ENCODE results near the gene ASMTL. TPM values are rescaled to one million over a fixed set of nuclear protein-coding genes. Genes with fewer than 3 reads are reported as not detected.

Gene ASMTL
- total RNA-seq, 1 experiment from 2014 or later, result 42.7 TPM

DNA sequence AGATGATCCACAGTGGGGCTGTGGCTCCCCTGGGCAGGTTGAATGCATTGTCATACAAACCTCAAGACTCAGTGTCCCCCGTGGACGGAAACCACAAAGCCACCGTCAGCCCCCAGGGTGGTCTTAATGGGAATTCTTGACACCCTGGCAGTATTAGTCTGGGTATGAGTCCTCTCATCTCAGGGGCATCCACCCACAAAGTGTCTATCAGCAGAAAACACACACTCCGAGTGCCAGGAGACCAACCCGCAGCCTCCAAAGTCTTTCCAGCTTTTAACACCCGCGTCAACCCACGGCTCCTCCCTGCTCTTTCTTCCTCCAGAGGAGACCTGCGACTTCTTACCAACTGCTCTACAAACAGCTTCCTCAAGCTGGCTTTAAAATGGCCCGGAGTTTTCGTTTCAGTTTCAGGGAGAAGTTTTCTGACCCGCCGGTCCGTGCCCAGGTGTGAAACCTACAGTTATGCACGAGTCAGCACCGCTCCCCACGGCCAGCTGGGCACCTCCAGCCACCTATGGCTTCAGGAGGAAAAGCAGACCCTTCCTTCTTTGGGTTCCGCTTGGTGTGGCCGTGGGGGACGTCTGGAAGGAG lies 14.4 kb upstream of the ASMTL start:
- POLR2A ChIA-PET (ENCODE audit: unreplicated experiment), result no interaction called here
- Histone ChIP-seq H2AFZ (no peak overlapping the region), H3K4me2 (no peak overlapping the region), H3K27ac (no peak overlapping the region), H3K79me2 (ENCODE audit: low read depth) (no peaks in the 10 kb centered on the region), H4K20me1 (ENCODE audit: insufficient read depth) (no peaks in the 10 kb centered on the region), H3K27me3 (ENCODE audit: insufficient read depth, low read depth) (peaks cover 57% of the 10 kb centered on the region), H3K4me3 (no peak overlapping the region), H3K4me1 (replicated peaks; ENCODE audit: insufficient read depth) (peaks cover 8% of the 10 kb centered on the region; the same call in 1 of the 2 replicates), H3K9me3 (ENCODE audit: insufficient read depth, low read depth) (no peaks in the 10 kb centered on the region), H3K9me2 (ENCODE audit: insufficient read depth) (no peaks in the 10 kb centered on the region), H3K36me3 (ENCODE audit: low read depth) (no peaks in the 10 kb centered on the region), H3F3A (ENCODE audit: insufficient read depth, low read depth) (peaks cover 9% of the 10 kb centered on the region; the same call in 1 of the 2 replicates)
- DNase-seq, result no peak
- intact Hi-C loops (cut with micrococcal nuclease; ENCODE audit: unreplicated experiment), result no loop called here
- TF ChIP-seq, protein P1, sequence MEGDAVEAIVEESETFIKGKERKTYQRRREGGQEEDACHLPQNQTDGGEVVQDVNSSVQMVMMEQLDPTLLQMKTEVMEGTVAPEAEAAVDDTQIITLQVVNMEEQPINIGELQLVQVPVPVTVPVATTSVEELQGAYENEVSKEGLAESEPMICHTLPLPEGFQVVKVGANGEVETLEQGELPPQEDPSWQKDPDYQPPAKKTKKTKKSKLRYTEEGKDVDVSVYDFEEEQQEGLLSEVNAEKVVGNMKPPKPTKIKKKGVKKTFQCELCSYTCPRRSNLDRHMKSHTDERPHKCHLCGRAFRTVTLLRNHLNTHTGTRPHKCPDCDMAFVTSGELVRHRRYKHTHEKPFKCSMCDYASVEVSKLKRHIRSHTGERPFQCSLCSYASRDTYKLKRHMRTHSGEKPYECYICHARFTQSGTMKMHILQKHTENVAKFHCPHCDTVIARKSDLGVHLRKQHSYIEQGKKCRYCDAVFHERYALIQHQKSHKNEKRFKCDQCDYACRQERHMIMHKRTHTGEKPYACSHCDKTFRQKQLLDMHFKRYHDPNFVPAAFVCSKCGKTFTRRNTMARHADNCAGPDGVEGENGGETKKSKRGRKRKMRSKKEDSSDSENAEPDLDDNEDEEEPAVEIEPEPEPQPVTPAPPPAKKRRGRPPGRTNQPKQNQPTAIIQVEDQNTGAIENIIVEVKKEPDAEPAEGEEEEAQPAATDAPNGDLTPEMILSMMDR (conservative IDR thresholded peaks at IDR 0.05), result no peak
- TF ChIP-seq EZH2 (IDR thresholded peaks at IDR 0.05; ENCODE audit: low read depth), result no peak
- CTCF ChIA-PET, result no interaction called here
- no TSS peak for BruUV-seq (replicated peaks)

DNA sequence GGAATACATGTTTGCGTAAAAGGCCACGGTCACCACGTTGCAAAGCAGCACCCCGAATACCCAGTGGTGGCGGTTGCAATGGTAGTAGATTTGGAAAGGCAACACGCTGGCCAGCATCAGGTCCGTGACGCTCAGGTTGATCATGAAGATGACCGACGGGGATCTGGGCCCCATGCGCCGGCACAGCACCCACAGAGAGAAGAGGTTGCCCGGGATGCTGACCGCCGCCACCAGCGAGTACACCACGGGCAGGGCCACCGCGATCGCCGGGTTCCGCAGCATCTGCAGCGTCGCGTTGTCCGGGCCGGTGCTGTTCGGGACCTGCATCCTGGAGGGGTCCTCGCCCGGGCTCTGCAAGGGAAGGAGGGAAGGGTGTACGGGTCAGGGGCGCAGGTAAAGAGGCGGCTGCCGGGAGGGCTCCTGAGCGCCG lies 13.5 kb upstream of the ASMTL start:
- intact Hi-C loops (cut with micrococcal nuclease; ENCODE audit: unreplicated experiment), result no loop called here
- no peaks in the 10 kb centered on the region for H3K36me3 ChIP-seq (ENCODE audit: low read depth)
- TF ChIP-seq EZH2 (IDR thresholded peaks at IDR 0.05; ENCODE audit: low read depth), result no peak
- TF ChIP-seq, protein P1 (conservative IDR thresholded peaks at IDR 0.05), result no peak

DNA sequence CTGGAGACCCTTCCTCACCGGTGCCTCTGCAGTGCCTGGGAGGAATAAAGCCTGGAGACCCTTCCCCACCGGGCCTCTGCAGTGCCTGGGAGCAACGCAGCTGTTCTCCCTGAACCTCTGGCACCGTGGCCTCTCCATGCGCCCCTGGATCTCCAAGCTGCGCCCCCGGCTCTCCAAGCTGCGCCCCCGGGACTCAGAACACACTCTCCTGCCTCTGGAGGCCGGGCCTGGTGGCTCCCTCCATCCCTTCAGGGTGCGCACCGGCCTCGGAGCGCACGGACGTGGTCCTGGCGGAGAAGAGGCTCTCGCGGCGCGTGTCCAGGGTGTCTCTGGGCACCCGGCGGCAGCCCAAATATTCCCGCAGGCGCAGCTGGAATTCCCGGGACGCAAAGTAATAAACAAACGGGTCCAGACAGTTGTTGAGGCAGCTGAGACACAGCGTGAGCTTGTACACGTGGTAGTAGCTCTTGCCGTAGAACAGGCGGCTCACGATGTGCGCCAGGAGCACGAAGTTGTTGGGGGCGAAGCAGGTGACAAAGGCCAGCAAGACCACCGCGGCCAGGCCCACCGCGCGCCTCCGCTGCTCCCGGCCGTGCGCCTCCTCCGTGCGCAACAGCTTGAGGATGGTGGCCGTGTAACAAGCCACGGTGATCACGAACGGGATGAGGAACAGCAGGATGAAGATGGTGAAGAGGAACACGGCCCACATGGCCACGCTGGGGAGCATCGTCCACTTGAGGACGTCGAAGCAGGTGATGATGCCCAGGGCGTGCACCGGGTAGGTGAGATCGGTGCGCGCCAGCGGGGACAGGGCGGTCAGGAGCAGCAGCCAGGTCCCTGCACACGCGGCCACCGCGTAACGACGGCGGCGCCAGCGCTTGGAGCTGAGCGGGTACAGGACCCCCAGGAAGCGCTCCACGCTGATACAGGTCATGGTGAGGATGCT lies 12.8 kb upstream of the ASMTL start:
- H3K9me2 ChIP-seq (ENCODE audit: insufficient read depth), result no peaks in the 10 kb centered on the region
- CTCF ChIA-PET, result no interaction called here
- H2AFZ ChIP-seq, result no peak overlapping the region
- POLR2A ChIA-PET (ENCODE audit: unreplicated experiment), result no interaction called here
- peaks cover 8% of the 10 kb centered on the region; the same call in 1 of the 2 replicates for H3K4me1 ChIP-seq (replicated peaks; ENCODE audit: insufficient read depth)
- no peaks in the 10 kb centered on the region for H3K9me3 ChIP-seq (ENCODE audit: insufficient read depth, low read depth)
- H3K27me3 ChIP-seq (ENCODE audit: insufficient read depth, low read depth), result peaks cover 56% of the 10 kb centered on the region
- no peak overlapping the region for H3K27ac ChIP-seq
- no peak overlapping the region for H3K4me2 ChIP-seq
- H3K4me3 ChIP-seq, result no peak overlapping the region
- BruUV-seq (replicated peaks), result no TSS peak
- H4K20me1 ChIP-seq (ENCODE audit: insufficient read depth), result no peaks in the 10 kb centered on the region
- no peaks in the 10 kb centered on the region for H3K79me2 ChIP-seq (ENCODE audit: low read depth)
- peaks cover 9% of the 10 kb centered on the region; the same call in 1 of the 2 replicates for H3F3A ChIP-seq (ENCODE audit: insufficient read depth, low read depth)
- H3K36me3 ChIP-seq (ENCODE audit: low read depth), result no peaks in the 10 kb centered on the region
- intact Hi-C loops (cut with micrococcal nuclease; ENCODE audit: unreplicated experiment), result no loop called here
- TF ChIP-seq EZH2 (IDR thresholded peaks at IDR 0.05; ENCODE audit: low read depth), result no peak
- TF ChIP-seq, protein P1 (conservative IDR thresholded peaks at IDR 0.05), result no peak
- DNase-seq, result no peak

More for the DNA sequence above, 13.5 kb upstream of the ASMTL start:
- no TSS peak for BruUV-seq (replicated peaks)
- Histone ChIP-seq H3K9me2 (ENCODE audit: insufficient read depth) (no peaks in the 10 kb centered on the region), H3K4me1 (replicated peaks; ENCODE audit: insufficient read depth) (peaks cover 8% of the 10 kb centered on the region; the same call in 1 of the 2 replicates), H2AFZ (no peak overlapping the region), H3K4me2 (no peak overlapping the region), H4K20me1 (ENCODE audit: insufficient read depth) (no peaks in the 10 kb centered on the region), H3F3A (ENCODE audit: insufficient read depth, low read depth) (peaks cover 9% of the 10 kb centered on the region; the same call in 1 of the 2 replicates), H3K9me3 (ENCODE audit: insufficient read depth, low read depth) (no peaks in the 10 kb centered on the region), H3K4me3 (no peak overlapping the region), H3K27me3 (ENCODE audit: insufficient read depth, low read depth) (peaks cover 57% of the 10 kb centered on the region), H3K27ac (no peak overlapping the region), H3K79me2 (ENCODE audit: low read depth) (no peaks in the 10 kb centered on the region)
- CTCF ChIA-PET, result no interaction called here
- POLR2A ChIA-PET (ENCODE audit: unreplicated experiment), result no interaction called here
- no peak for DNase-seq

Measured in PC-9 (cell line).